Caco-2 (cell line): ENCODE data around the gene SOX11. TPM values are rescaled to one million over a fixed set of nuclear protein-coding genes. Genes with fewer than 3 reads are reported as not detected.

Experiments used
- BruUV-seq: library from RNA; stranded (reverse); fragments of 400-500 nt; replicated peaks from 2 replicates; lab custom pipeline; 2021; lab: Mats Ljungman, UMichigan
- CTCF ChIA-PET: fragments of 300-600 bp; sonication (Branson Sonifier 250); formaldehyde crosslinking; loops from one replicate; lab custom pipeline; 2022; ENCODE audit warnings: antibody characterized with exemption; lab: Charles Lee
- POLR2A ChIA-PET: fragments of 300-600 bp; sonication (Branson Sonifier 250); formaldehyde crosslinking; loops from one replicate; lab custom pipeline; 2022; ENCODE audit warnings: antibody characterized with exemption; lab: Charles Lee
- DNase-seq, 2 experiments: peaks; one replicate each; pipeline versions ENCODE4 v3.0.0 to v3.0.0-alpha.2; 2020 to 2022
- H3K27me3 ChIP-seq: replicated peaks from 2 replicates; pipeline ENCODE4 v1.6.0; 2011; ENCODE audit warnings: low read length; ENCODE audit not compliant: control insufficient read depth, insufficient read depth
- H3K36me3 ChIP-seq: 2 replicates; pipeline ENCODE4 v1.5.1; 2011; ENCODE audit warnings: low read length; ENCODE audit not compliant: control insufficient read depth, insufficient read depth
- H3K4me1 ChIP-seq: fragments of 250-450 bp; sonication (Bioruptor Pico); 2 replicates; pipeline ENCODE4 v1.5.1; 2020; ENCODE audit warnings: mild to moderate bottlenecking
- H3K4me3 ChIP-seq: 2 replicates; pipeline ENCODE4 v1.5.1; 2011; ENCODE audit warnings: low read depth, mild to moderate bottlenecking, control low read depth, low read length
- H3K9me3 ChIP-seq: fragments of 250-450 bp; sonication (Bioruptor Pico); 2 replicates; pipeline ENCODE4 v1.5.1; 2020; ENCODE audit warnings: mild to moderate bottlenecking, moderate library complexity
- H3K27ac Mint-ChIP-seq: one replicate; pipeline ENCODE4 v1.8.0; 2022; ENCODE audit warnings: mixed read lengths; ENCODE audit not compliant: unreplicated experiment
- H3K27me3 Mint-ChIP-seq: one replicate; pipeline ENCODE4 v1.8.0; 2022; ENCODE audit warnings: mixed read lengths; ENCODE audit not compliant: insufficient read depth, unreplicated experiment
- H3K36me3 Mint-ChIP-seq: one replicate; pipeline ENCODE4 v1.8.0; 2022; ENCODE audit warnings: mild to moderate bottlenecking, mixed read lengths; ENCODE audit not compliant: insufficient read depth, unreplicated experiment
- H3K4me1 Mint-ChIP-seq: one replicate; pipeline ENCODE4 v1.8.0; 2022; ENCODE audit warnings: low read depth, mixed read lengths; ENCODE audit not compliant: unreplicated experiment
- H3K4me3 Mint-ChIP-seq: one replicate; pipeline ENCODE4 v1.8.0; 2022; ENCODE audit warnings: mild to moderate bottlenecking, moderate library complexity, mixed read lengths; ENCODE audit not compliant: unreplicated experiment
- H3K9me3 Mint-ChIP-seq: one replicate; pipeline ENCODE4 v1.8.0; 2022; ENCODE audit warnings: mixed read lengths; ENCODE audit not compliant: unreplicated experiment
- intact Hi-C: fragments of 100-400 bp; cut with micrococcal nuclease; formaldehyde crosslinking; loops from one replicate; pipeline ENCODE4 v1.10.0; 2022; ENCODE audit not compliant: unreplicated experiment
- total RNA-seq: library from RNA; stranded (reverse); gene quantifications from 2 replicates; pipeline ENCODE4 v1.2.3, GENCODE V29; 2022
- TF ChIP-seq, protein P1 (sequence below), 2 experiments: fragments of 200-600 bp in 1 of 2; IDR thresholded peaks; 1 replicate in 1 of 2; 2 replicates in 1 of 2; pipeline versions ENCODE4 v1.5.1 to v1.8.0; 2011 to 2022; ENCODE audit warnings: antibody characterized with exemption in 1 of 2, control low read depth in 1 of 2, inconsistent platforms in 1 of 2, low read depth in 1 of 2, low read length in 1 of 2, mild to moderate bottlenecking in 1 of 2, moderate library complexity in 1 of 2; ENCODE audit not compliant: insufficient read depth in 1 of 2, severe bottlenecking in 1 of 2, unreplicated experiment in 1 of 2

The SOX11 gene
- total RNA-seq, 1 experiment from 2014 or later, result not detected

DNA sequence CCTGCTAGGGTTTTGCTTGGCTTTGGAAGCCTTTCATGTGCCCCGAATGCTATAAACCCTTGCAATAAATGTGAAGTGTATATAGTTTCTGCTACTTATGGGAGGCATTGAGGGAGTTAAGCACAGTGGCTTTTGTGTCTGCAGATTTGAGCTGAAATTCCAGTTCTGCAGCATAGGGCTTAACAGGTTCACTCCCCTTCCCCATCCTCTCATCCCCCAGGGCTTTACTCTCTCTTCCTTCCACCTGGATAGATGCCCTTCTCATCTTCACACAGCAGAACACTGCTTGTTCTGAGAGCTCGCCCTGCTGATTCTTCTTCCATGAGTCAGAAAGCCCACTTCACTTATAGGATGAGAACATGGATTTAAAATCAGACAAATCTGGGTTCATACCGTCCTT, 37.2 kb downstream of the SOX11 start:
- intact Hi-C loops, result no loop called here
- Mint-ChIP-seq H3K27ac (no peak overlapping the region), H3K4me1 (peaks cover 5% of the 10 kb centered on the region), H3K27me3 (no peaks in the 10 kb centered on the region), H3K36me3 (no peaks in the 10 kb centered on the region), H3K4me3 (no peak overlapping the region), H3K9me3 (peaks cover 12% of the 10 kb centered on the region)
- H3K36me3 ChIP-seq, result no peaks in the 10 kb centered on the region
- no peaks in the 10 kb centered on the region for H3K9me3 ChIP-seq
- no peaks in the 10 kb centered on the region for H3K4me1 ChIP-seq
- BruUV-seq, result no TSS peak
- no peak overlapping the region for H3K4me3 ChIP-seq
- ChIA-PET CTCF (no interaction called here), POLR2A (no interaction called here)
- no peak for DNase-seq
- no peaks in the 10 kb centered on the region for H3K27me3 ChIP-seq
- TF ChIP-seq, protein P1, sequence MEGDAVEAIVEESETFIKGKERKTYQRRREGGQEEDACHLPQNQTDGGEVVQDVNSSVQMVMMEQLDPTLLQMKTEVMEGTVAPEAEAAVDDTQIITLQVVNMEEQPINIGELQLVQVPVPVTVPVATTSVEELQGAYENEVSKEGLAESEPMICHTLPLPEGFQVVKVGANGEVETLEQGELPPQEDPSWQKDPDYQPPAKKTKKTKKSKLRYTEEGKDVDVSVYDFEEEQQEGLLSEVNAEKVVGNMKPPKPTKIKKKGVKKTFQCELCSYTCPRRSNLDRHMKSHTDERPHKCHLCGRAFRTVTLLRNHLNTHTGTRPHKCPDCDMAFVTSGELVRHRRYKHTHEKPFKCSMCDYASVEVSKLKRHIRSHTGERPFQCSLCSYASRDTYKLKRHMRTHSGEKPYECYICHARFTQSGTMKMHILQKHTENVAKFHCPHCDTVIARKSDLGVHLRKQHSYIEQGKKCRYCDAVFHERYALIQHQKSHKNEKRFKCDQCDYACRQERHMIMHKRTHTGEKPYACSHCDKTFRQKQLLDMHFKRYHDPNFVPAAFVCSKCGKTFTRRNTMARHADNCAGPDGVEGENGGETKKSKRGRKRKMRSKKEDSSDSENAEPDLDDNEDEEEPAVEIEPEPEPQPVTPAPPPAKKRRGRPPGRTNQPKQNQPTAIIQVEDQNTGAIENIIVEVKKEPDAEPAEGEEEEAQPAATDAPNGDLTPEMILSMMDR (IDR thresholded peaks at IDR 0.05; ENCODE audit: insufficient read depth in 1 of 2, low read depth in 1 of 2, low read length in 1 of 2, severe bottlenecking in 1 of 2, unreplicated experiment in 1 of 2), result no peak

DNA sequence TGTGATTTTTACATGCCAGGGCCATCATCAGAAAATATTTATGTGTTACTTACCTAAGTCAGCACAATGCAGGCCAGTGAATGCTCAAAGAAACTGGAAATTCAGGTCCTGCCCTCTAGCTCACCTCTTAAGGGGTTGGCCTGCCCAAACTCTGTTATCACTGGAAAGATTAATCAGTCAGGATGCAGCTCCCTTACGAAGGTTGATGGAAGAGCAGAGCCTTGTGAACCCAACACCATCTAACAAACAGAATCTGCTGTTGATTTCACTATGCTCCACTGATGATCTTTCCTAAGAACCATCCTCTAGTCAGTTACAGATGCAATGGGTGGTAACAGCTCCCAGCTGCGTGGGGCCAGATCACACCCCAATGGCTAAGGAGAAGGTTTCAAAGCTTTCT, 38.2 kb downstream of the SOX11 start:
- intact Hi-C loops, result no loop called here
- H3K4me3 Mint-ChIP-seq, result no peak overlapping the region
- peaks cover 5% of the 10 kb centered on the region for H3K4me1 Mint-ChIP-seq
- peaks cover 12% of the 10 kb centered on the region for H3K9me3 Mint-ChIP-seq
- TF ChIP-seq, protein P1 (IDR thresholded peaks at IDR 0.05; ENCODE audit: insufficient read depth in 1 of 2, low read depth in 1 of 2, low read length in 1 of 2, severe bottlenecking in 1 of 2, unreplicated experiment in 1 of 2), result no peak
- Histone ChIP-seq H3K4me1 (no peaks in the 10 kb centered on the region), H3K4me3 (no peak overlapping the region), H3K36me3 (no peaks in the 10 kb centered on the region), H3K9me3 (no peaks in the 10 kb centered on the region), H3K27me3 (no peaks in the 10 kb centered on the region)
- no peaks in the 10 kb centered on the region for H3K36me3 Mint-ChIP-seq
- H3K27ac Mint-ChIP-seq, result no peak overlapping the region
- BruUV-seq, result no TSS peak
- CTCF ChIA-PET, result no interaction called here
- POLR2A ChIA-PET, result no interaction called here
- H3K27me3 Mint-ChIP-seq, result no peaks in the 10 kb centered on the region
- DNase-seq, result no peak

DNA sequence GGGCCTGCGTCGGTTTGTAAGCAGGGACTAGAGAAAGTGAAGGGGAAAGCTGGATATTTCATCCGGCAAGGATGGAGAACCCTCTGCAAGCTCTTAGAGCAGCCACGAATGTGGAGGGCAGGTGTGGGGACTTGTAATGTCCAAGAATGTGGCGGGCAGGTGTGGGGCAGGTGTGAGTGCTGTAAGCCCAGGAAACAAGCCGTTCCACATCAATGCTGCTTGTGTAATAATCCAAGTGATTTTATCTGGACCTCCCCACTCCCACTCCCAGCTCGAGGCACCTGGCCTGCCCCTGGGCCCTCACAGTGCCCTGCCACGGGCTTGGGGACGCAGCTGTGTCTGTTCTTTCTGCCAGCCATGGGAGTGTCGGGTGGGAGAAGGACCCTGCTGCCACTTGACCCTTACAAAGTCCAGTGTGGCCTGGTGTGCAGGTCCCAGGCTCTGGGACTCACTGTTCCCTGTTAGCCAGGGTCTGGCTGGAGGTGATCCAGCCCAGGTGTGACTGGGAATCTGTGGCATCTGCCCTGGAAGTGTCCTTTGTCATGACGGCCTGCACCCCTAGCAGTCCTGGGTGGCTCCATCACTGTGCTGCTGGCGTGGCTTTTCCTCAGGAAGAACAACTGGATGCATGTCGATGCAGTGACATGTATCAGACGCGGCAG, 42.8 kb downstream of the SOX11 start:
- Histone ChIP-seq H3K27me3 (no peaks in the 10 kb centered on the region), H3K4me3 (no peak overlapping the region), H3K36me3 (no peaks in the 10 kb centered on the region), H3K4me1 (no peaks in the 10 kb centered on the region), H3K9me3 (no peaks in the 10 kb centered on the region)
- TF ChIP-seq, protein P1 (IDR thresholded peaks at IDR 0.05; ENCODE audit: insufficient read depth in 1 of 2, low read depth in 1 of 2, low read length in 1 of 2, severe bottlenecking in 1 of 2, unreplicated experiment in 1 of 2), result no peak
- peaks cover 4% of the 10 kb centered on the region for H3K4me1 Mint-ChIP-seq
- ChIA-PET POLR2A (no interaction called here), CTCF (no interaction called here)
- no peaks in the 10 kb centered on the region for H3K27me3 Mint-ChIP-seq
- H3K36me3 Mint-ChIP-seq, result no peaks in the 10 kb centered on the region
- DNase-seq, result no peak
- intact Hi-C loops, result no loop called here
- H3K4me3 Mint-ChIP-seq, result no peak overlapping the region
- no TSS peak for BruUV-seq
- H3K27ac Mint-ChIP-seq, result no peak overlapping the region
- peaks cover 5% of the 10 kb centered on the region for H3K9me3 Mint-ChIP-seq
